HepG2 (cell line): ENCODE results near the gene NTM. TPM values are rescaled to one million over a fixed set of nuclear protein-coding genes. Genes with fewer than 3 reads are reported as not detected.

Source experiments
- ATAC-seq: fragments of 200-7000 bp; cut with Tn5 transposase; 3 replicates; pipeline ENCODE4 v1.9.1; 2020; ENCODE audit warnings: mild to moderate bottlenecking, moderate library complexity
- BruUV-seq: library from RNA; stranded (reverse); fragments of 400-500 nt; replicated peaks from 2 replicates; lab custom pipeline; 2021; lab: Mats Ljungman, UMichigan
- CTCF ChIA-PET: fragments of 300-600 bp; formaldehyde crosslinking; extraction: SDS; loops from one replicate; lab custom pipeline; 2021; ENCODE audit warnings: low total read pairs, inconsistent platforms, low intra/inter-chr PET ratio; lab: Yijun Ruan, JAX
- POLR2A ChIA-PET: fragments of 350-600 bp; sonication (Branson Sonifier 250); formaldehyde crosslinking; loops from one replicate; lab custom pipeline; 2020; ENCODE audit warnings: antibody characterized with exemption, inconsistent platforms; lab: Yijun Ruan, JAX
- DNase-seq: peaks from one replicate; pipeline ENCODE4 v3.0.0-alpha.2; 2015; ENCODE audit warnings: low spot score
- FAIRE-seq: peaks from 3 replicates; lab custom pipeline; 2011; peaks lifted over from hg19 to GRCh38; lab: Jason Lieb, UNC
- H2AFZ ChIP-seq: one replicate; pipeline ENCODE4 v1.6.1; 2011; ENCODE audit warnings: low read length, inconsistent platforms
- H3K27ac ChIP-seq: fragments of 300-600 bp; 3 replicates; pipeline ENCODE4 v1.8.0; 2011; ENCODE audit warnings: mixed run types, mild to moderate bottlenecking, mixed read lengths, low read length, inconsistent platforms; ENCODE audit not compliant: insufficient read depth; ENCODE audit errors: extremely low read length
- H3K27me3 ChIP-seq, 2 experiments: fragments of 200-600 bp in 1 of 2; 2 replicates in 1 of 2; 3 replicates in 1 of 2; pipeline versions ENCODE4 v1.6.0 to v1.8.0; 2011; ENCODE audit warnings: low read length in 2 of 2, mild to moderate bottlenecking in 2 of 2, moderate library complexity in 2 of 2, inconsistent platforms in 1 of 2; ENCODE audit not compliant: insufficient read depth in 2 of 2, control insufficient read depth in 1 of 2
- H3K36me3 ChIP-seq, 2 experiments: fragments of 200-600 bp in 1 of 2; replicated peaks in 1 of 2; 2 replicates in 1 of 2; 3 replicates in 1 of 2; pipeline versions ENCODE4 v1.5.1 to v1.8.0; 2011; ENCODE audit warnings: low read length in 2 of 2, inconsistent platforms in 1 of 2; ENCODE audit not compliant: insufficient read depth in 2 of 2, control insufficient read depth in 1 of 2
- H3K4me1 ChIP-seq: 2 replicates; pipeline ENCODE4 v1.5.1; 2012; ENCODE audit warnings: low read length, inconsistent platforms; ENCODE audit not compliant: insufficient read depth
- H3K4me2 ChIP-seq: 2 replicates; pipeline ENCODE4 v1.6.0; 2011; ENCODE audit warnings: low read depth, low read length, inconsistent platforms
- H3K4me3 ChIP-seq, 3 experiments: fragments of 200-600 bp in 1 of 3; sonication (generic), shearing (Covaris generic) in 1 of 3; replicated peaks in 1 of 3; 2 replicates each; pipeline ENCODE4 v1.5.1; 2011 to 2016; ENCODE audit warnings: low read length in 3 of 3, inconsistent platforms in 2 of 3, low read depth in 2 of 3, mild to moderate bottlenecking in 2 of 3, control low read depth in 1 of 3, mixed read lengths in 1 of 3; ENCODE audit not compliant: insufficient read depth in 1 of 3
- H3K79me2 ChIP-seq: one replicate; pipeline ENCODE4 v1.6.1; 2011; ENCODE audit warnings: low read length, inconsistent platforms; ENCODE audit not compliant: insufficient read depth
- H3K9ac ChIP-seq: 2 replicates; pipeline ENCODE4 v1.6.0; 2011; ENCODE audit warnings: mild to moderate bottlenecking, low read depth, low read length, inconsistent platforms; ENCODE audit not compliant: insufficient read depth
- H3K9me3 ChIP-seq: 2 replicates; pipeline ENCODE4 v1.5.1; 2012; ENCODE audit warnings: mild to moderate bottlenecking, low read length
- H4K20me1 ChIP-seq: 2 replicates; pipeline ENCODE4 v1.6.0; 2011; ENCODE audit warnings: inconsistent platforms, mild to moderate bottlenecking, low read length, moderate library complexity; ENCODE audit not compliant: insufficient read depth
- FOXJ3 ChIP-seq: sonication (generic); formaldehyde crosslinking; IDR thresholded peaks from 2 replicates; pipeline ENCODE4 v1.4.0; 2020; ENCODE audit warnings: missing genetic modification reagents, mild to moderate bottlenecking, borderline replicate concordance
- HOXA3 ChIP-seq: sonication (generic); formaldehyde crosslinking; IDR thresholded peaks from 2 replicates; pipeline ENCODE4 v1.5.0; 2020; ENCODE audit warnings: missing genetic modification reagents
- JUN ChIP-seq: sonication (generic); formaldehyde crosslinking; IDR thresholded peaks from 2 replicates; pipeline ENCODE4 v1.4.0; 2020; ENCODE audit warnings: mild to moderate bottlenecking, missing genetic modification reagents
- MEF2D ChIP-seq: sonication (generic); formaldehyde crosslinking; IDR thresholded peaks from 2 replicates; pipeline ENCODE4 v1.5.1; 2020; ENCODE audit warnings: mild to moderate bottlenecking, missing genetic modification reagents
- PAXIP1 ChIP-seq: sonication (generic); formaldehyde crosslinking; conservative IDR thresholded peaks from 2 replicates; pipeline ENCODE4 v1.4.0; 2020; ENCODE audit warnings: mild to moderate bottlenecking, missing genetic modification reagents, moderate library complexity
- POLR2AphosphoS5 ChIP-seq: IDR thresholded peaks from 2 replicates; pipeline ENCODE4 v1.6.1; 2012; ENCODE audit warnings: low read depth, low read length
- STAT6 ChIP-seq: sonication (generic); formaldehyde crosslinking; IDR thresholded peaks from 2 replicates; pipeline ENCODE4 v1.4.0; 2020; ENCODE audit warnings: missing genetic modification reagents, mild to moderate bottlenecking, borderline replicate concordance
- ZNF207 ChIP-seq: fragments of 450-650 bp; IDR thresholded peaks from 2 replicates; pipeline ENCODE4 v1.6.1; 2016; ENCODE audit warnings: antibody characterized with exemption, borderline replicate concordance
- ZNF232 ChIP-seq: sonication (generic); formaldehyde crosslinking; IDR thresholded peaks from 2 replicates; pipeline ENCODE4 v1.4.0; 2020; ENCODE audit warnings: missing genetic modification reagents, borderline replicate concordance
- ZNF367 ChIP-seq: sonication (generic); formaldehyde crosslinking; IDR thresholded peaks from 2 replicates; pipeline ENCODE4 v1.4.0; 2020; ENCODE audit warnings: missing genetic modification reagents, borderline replicate concordance
- ZSCAN20 ChIP-seq: sonication (generic); formaldehyde crosslinking; IDR thresholded peaks from 2 replicates; pipeline ENCODE4 v1.4.0; 2020; ENCODE audit warnings: missing genetic modification reagents, mild to moderate bottlenecking, borderline replicate concordance
- ZSCAN25 ChIP-seq: sonication (generic); formaldehyde crosslinking; IDR thresholded peaks from 2 replicates; pipeline ENCODE4 v1.8.0; 2022; ENCODE audit warnings: mild to moderate bottlenecking, missing genetic modification reagents
- WGBS: methylation state at CpG from one replicate; pipeline ENCODE4 v1.1.6; 2017; ENCODE audit warnings: low lambda C conversion rate; 5-methylcytosine and 5-hydroxymethylcytosine counted together
- in situ Hi-C: cut with HindIII; loops from 2 replicates; pipeline ENCODE4 v1.10.0; 2017; ENCODE audit warnings: low pct_unique_long_range_greater_than_20kb; ENCODE audit not compliant: extremely low pct_ligation_motif_present
- intact Hi-C: fragments of 100-400 bp; cut with micrococcal nuclease; formaldehyde crosslinking; loops from one replicate; pipeline ENCODE4 v1.10.0; 2022; ENCODE audit not compliant: unreplicated experiment
- polyA plus RNA-seq, 8 experiments: library from polyadenylated mRNA; depleted of rRNA in 3 of 8; stranded (reverse) in 7 of 8; unstranded in 1 of 8; fragments of >200 nt; fragmentation: Illumina TruSeq in 4 of 8; extraction: Trizol in 4 of 8; gene quantifications; 2 replicates each; pipeline versions ENCODE4 v1.2.1 to v1.2.3, GENCODE V29; 2011 to 2016; ENCODE audit warnings: low read depth in 4 of 8, missing spikeins in 1 of 8, mixed read lengths in 1 of 8; ENCODE audit not compliant: insufficient read depth in 1 of 8
- total RNA-seq, 5 experiments: library from RNA; depleted of rRNA; stranded (reverse); fragments of >200 nt; fragmentation: Illumina TruSeq; extraction: Trizol; gene quantifications; 2 replicates each; pipeline ENCODE4 v1.2.3, GENCODE V29; 2016; ENCODE audit warnings: low read depth in 1 of 5

Gene NTM
- total and polyA plus RNA-seq, 2 of the 13 experiments (the other 11 are each of a cell fraction or from before 2014, with no cell fraction given), result not detected

- no peaks in the 10 kb centered on the region for H3K79me2 ChIP-seq
- TF ChIP-seq ZNF232 (CRISPR knock-in tag), result no peak
- POLR2A ChIA-PET, result no interaction called here
- CTCF ChIA-PET, result no interaction called here
- in situ Hi-C loops, result no loop called here
- no peak overlapping the region for H2AFZ ChIP-seq
- H3K4me1 ChIP-seq, result no peaks in the 10 kb centered on the region
- H3K27me3 ChIP-seq, result peaks cover 0 to 11% of the 10 kb centered on the region in 2 experiments; a peak in 1 of 5 replicates
- ATAC-seq (no peak), FAIRE-seq (no peak), DNase-seq (no peak)
- BruUV-seq, result no TSS peak
- H3K4me2 ChIP-seq, result no peak overlapping the region
- H3K36me3 ChIP-seq, result no peaks in the 10 kb centered on the region
- no peak overlapping the region for H3K9ac ChIP-seq
- H3K4me3 ChIP-seq, result no peak overlapping the region
- WGBS, result 2% methylated on average over 9 of the region's 9 CpGs
- H3K9me3 ChIP-seq, result peaks cover 5% of the 10 kb centered on the region; the same call in 1 of the 2 replicates
- intact Hi-C loops, result no loop called here
- no peaks in the 10 kb centered on the region for H4K20me1 ChIP-seq
- H3K27ac ChIP-seq, result no peak overlapping the region
Observed at GRCh38 chr11:131544591-131544990, 174.2 kb downstream of the NTM start.

- no peak overlapping the region for H3K4me2 ChIP-seq
- FAIRE-seq (no peak), DNase-seq (no peak), ATAC-seq (no peak)
- H3K9ac ChIP-seq, result no peak overlapping the region
- ChIA-PET CTCF (no interaction called here), POLR2A (no interaction called here)
- intact Hi-C loops, result no loop called here
- in situ Hi-C loops, result no loop called here
- H4K20me1 ChIP-seq, result no peaks in the 10 kb centered on the region
- peaks cover 1 to 11% of the 10 kb centered on the region in 2 experiments; a peak in 2 of 5 replicates for H3K27me3 ChIP-seq
- H3K36me3 ChIP-seq, result no peaks in the 10 kb centered on the region
- BruUV-seq, result no TSS peak
- H3K4me1 ChIP-seq, result no peaks in the 10 kb centered on the region
- H3K9me3 ChIP-seq, result no peaks in the 10 kb centered on the region
- no peak overlapping the region for H3K27ac ChIP-seq
- WGBS, result 6% methylated on average over 10 of the region's 10 CpGs
- no peaks in the 10 kb centered on the region for H3K79me2 ChIP-seq
- H2AFZ ChIP-seq, result no peak overlapping the region
- no peak overlapping the region for H3K4me3 ChIP-seq
- no peak for TF ChIP-seq HOXA3 (CRISPR knock-in tag)
- TF ChIP-seq POLR2AphosphoS5, result no peak
- TF ChIP-seq ZSCAN25 (CRISPR knock-in tag), result no peak
- no peak for TF ChIP-seq ZSCAN20 (CRISPR knock-in tag)
- TF ChIP-seq ZNF367 (CRISPR knock-in tag), result no peak
- no peak for TF ChIP-seq STAT6 (CRISPR knock-in tag)
- TF ChIP-seq MEF2D, result no peak
- no peak for TF ChIP-seq PAXIP1
- no peak for TF ChIP-seq ZNF207
- TF ChIP-seq FOXJ3 (CRISPR knock-in tag), result no peak
- no peak for TF ChIP-seq JUN (CRISPR knock-in tag)
Observed at GRCh38 chr11:131546218-131546895, 175.9 kb downstream of the NTM start.
